ENCODE data around the gene COL23A1. TPM values are rescaled to one million over a fixed set of nuclear protein-coding genes. Genes with fewer than 3 reads are reported as not detected.

COL23A1 gene
- total RNA-seq, 1 experiment from 2014 or later, result not detected

DNA sequence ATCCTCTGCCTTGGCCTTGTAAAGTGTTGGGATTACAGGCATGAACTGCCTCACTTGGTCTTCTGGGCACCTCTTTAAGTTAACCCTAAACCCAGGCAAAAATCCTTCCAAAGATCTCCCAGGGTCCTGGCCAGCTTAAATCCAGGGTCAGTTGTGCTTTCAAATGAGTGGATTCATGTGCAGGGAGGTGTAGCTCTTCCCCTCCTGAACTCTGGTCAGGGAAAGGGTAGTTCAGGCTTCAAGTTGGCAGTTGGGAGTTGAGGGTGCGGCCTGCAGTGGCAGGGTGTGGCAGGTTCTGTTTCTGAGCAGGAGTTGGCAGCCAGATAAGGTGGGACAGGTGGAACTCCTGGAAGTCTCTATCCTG lies 382.3 kb downstream of the COL23A1 start:
- H2AFZ ChIP-seq (ENCODE audit: low read length), result no peak overlapping the region
- no peaks in the 10 kb centered on the region for H3K9me3 ChIP-seq (ENCODE audit: low read length)
- no TSS peak for BruUV-seq (replicated peaks)
- peaks cover 62% of the 10 kb centered on the region for H3K79me2 ChIP-seq (ENCODE audit: low read length)
- no peak for DNase-seq
- no peak for TF ChIP-seq EZH2phosphoT487 (IDR thresholded peaks at IDR 0.05; ENCODE audit: borderline replicate concordance, low read length)
- no peak for TF ChIP-seq EZH2 (IDR thresholded peaks at IDR 0.05; ENCODE audit: low read length, unreplicated experiment)
- TF ChIP-seq, protein P1, sequence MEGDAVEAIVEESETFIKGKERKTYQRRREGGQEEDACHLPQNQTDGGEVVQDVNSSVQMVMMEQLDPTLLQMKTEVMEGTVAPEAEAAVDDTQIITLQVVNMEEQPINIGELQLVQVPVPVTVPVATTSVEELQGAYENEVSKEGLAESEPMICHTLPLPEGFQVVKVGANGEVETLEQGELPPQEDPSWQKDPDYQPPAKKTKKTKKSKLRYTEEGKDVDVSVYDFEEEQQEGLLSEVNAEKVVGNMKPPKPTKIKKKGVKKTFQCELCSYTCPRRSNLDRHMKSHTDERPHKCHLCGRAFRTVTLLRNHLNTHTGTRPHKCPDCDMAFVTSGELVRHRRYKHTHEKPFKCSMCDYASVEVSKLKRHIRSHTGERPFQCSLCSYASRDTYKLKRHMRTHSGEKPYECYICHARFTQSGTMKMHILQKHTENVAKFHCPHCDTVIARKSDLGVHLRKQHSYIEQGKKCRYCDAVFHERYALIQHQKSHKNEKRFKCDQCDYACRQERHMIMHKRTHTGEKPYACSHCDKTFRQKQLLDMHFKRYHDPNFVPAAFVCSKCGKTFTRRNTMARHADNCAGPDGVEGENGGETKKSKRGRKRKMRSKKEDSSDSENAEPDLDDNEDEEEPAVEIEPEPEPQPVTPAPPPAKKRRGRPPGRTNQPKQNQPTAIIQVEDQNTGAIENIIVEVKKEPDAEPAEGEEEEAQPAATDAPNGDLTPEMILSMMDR (conservative IDR thresholded peaks at IDR 0.05; ENCODE audit: low read depth, low read length), result no peak
- H3F3A ChIP-seq (ENCODE audit: low read length, unreplicated experiment), result peaks cover 7% of the 10 kb centered on the region
- H3K27ac ChIP-seq (ENCODE audit: low read length), result no peak overlapping the region
- intact Hi-C loops (cut with micrococcal nuclease), result no loop called here
- peaks cover 74% of the 10 kb centered on the region for H3K36me3 ChIP-seq (ENCODE audit: low read depth, low read length)
- H4K20me1 ChIP-seq (ENCODE audit: low read length), result peaks cover 77% of the 10 kb centered on the region
- no peak for ATAC-seq
- no peaks in the 10 kb centered on the region for H3K27me3 ChIP-seq (ENCODE audit: low read length)
- H3K4me2 ChIP-seq (ENCODE audit: low read length), result peak overlapping the region; percentile 93
- ChIA-PET POLR2A (ENCODE audit: unreplicated experiment) (interaction anchor here (0.5 kb wide), 1 partner anchor 1416 kb away, joined by 4 read pairs; the partner anchor contains the start of gene HNRNPH1), CTCF (no interaction called here)
- no peak overlapping the region for H3K9ac ChIP-seq (ENCODE audit: low read length)
- peaks cover 22% of the 10 kb centered on the region for H3K4me1 ChIP-seq (ENCODE audit: insufficient read depth, low read length)
- H3K4me3 ChIP-seq (ENCODE audit: low read length), result peak overlapping the region; percentile 92; the same call in 1 of the 2 replicates
- no peaks in the 10 kb centered on the region for H3K9me2 ChIP-seq (replicated peaks; ENCODE audit: low read length)

DNA sequence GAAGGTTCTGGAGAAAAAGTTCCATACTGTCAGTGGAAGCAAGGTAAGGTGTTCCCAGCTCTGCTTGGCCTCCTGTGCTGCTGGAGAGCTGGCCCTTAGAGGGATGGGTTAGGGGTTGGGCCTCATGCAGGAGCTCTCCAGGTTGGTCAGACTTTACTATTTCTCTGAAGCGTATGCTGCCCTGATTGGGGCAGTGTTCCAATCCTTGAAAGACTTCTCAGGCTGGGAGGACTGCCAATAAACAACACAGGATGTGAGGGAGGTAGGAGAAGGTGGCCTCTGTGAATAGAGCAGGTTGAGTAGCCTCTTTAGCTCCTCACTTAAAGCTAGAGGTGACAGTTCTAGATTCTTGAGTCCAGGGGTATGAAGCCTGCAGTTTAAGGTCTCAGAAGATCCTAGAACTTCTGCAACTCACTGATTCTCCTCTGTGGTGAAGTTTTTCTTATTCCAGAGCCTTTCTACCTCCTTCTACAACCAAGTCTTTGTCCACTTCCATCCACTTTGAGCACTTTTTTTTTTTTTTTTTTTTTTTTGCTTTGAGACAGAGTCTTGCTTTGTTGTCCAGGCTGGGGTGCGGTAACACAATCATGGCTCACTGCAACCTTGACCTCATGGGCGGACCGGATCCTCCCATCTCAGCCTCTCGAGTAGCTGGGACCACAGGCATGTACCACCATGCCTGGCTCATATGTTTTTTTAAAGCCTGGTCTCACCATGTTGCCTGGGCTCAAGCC lies 382.8 kb downstream of the COL23A1 start:
- no TSS peak for BruUV-seq (replicated peaks)
- Histone ChIP-seq H4K20me1 (ENCODE audit: low read length) (peaks cover 71% of the 10 kb centered on the region), H3K36me3 (ENCODE audit: low read depth, low read length) (peaks cover 70% of the 10 kb centered on the region), H3K27me3 (ENCODE audit: low read length) (no peaks in the 10 kb centered on the region), H3K9me2 (replicated peaks; ENCODE audit: low read length) (no peaks in the 10 kb centered on the region), H3K4me3 (ENCODE audit: low read length) (peak overlapping the region; percentile 92), H3K9ac (ENCODE audit: low read length) (no peak overlapping the region), H2AFZ (ENCODE audit: low read length) (no peak overlapping the region), H3K27ac (ENCODE audit: low read length) (no peak overlapping the region), H3K9me3 (ENCODE audit: low read length) (no peaks in the 10 kb centered on the region), H3K4me2 (ENCODE audit: low read length) (peak overlapping the region; percentile 93), H3K79me2 (ENCODE audit: low read length) (peaks cover 62% of the 10 kb centered on the region), H3F3A (ENCODE audit: low read length, unreplicated experiment) (peaks cover 7% of the 10 kb centered on the region), H3K4me1 (ENCODE audit: insufficient read depth, low read length) (peaks cover 22% of the 10 kb centered on the region)
- ATAC-seq, result peak; percentile 43
- intact Hi-C loops (cut with micrococcal nuclease), result no loop called here
- DNase-seq, result peak; percentile 85
- POLR2A ChIA-PET (ENCODE audit: unreplicated experiment), result interaction anchor here (0.5 kb wide), 1 partner anchor 1416 kb away, joined by 4 read pairs; the partner anchor contains the start of gene HNRNPH1
- CTCF ChIA-PET, result no interaction called here
- TF ChIP-seq EZH2 (IDR thresholded peaks at IDR 0.05; ENCODE audit: low read length, unreplicated experiment) (no peak), EZH2phosphoT487 (IDR thresholded peaks at IDR 0.05; ENCODE audit: borderline replicate concordance, low read length) (no peak)
- TF ChIP-seq, protein P1 (conservative IDR thresholded peaks at IDR 0.05; ENCODE audit: low read depth, low read length), result no peak

Data from PC-3 (cell line).